ENCODE results near the gene MAP3K20.

GRCh38 chr2:173299764-173300163 lies 224.1 kb downstream of the MAP3K20 start:
- no peak for TF ChIP-seq CTCF (IDR thresholded peaks at IDR 0.05)
- TF ChIP-seq POLR2A (IDR thresholded peaks at IDR 0.05) = no peak
- TF ChIP-seq POLR2AphosphoS5 (IDR thresholded peaks at IDR 0.05) = no peak
